SHP77 (cell line): ENCODE results near the gene SMPD3.

Source experiments
- DNase-seq, 2 experiments: peaks; one replicate each; lab custom pipeline; 2025; lab: John Stamatoyannopoulos, UW

Gene SMPD3

DNA sequence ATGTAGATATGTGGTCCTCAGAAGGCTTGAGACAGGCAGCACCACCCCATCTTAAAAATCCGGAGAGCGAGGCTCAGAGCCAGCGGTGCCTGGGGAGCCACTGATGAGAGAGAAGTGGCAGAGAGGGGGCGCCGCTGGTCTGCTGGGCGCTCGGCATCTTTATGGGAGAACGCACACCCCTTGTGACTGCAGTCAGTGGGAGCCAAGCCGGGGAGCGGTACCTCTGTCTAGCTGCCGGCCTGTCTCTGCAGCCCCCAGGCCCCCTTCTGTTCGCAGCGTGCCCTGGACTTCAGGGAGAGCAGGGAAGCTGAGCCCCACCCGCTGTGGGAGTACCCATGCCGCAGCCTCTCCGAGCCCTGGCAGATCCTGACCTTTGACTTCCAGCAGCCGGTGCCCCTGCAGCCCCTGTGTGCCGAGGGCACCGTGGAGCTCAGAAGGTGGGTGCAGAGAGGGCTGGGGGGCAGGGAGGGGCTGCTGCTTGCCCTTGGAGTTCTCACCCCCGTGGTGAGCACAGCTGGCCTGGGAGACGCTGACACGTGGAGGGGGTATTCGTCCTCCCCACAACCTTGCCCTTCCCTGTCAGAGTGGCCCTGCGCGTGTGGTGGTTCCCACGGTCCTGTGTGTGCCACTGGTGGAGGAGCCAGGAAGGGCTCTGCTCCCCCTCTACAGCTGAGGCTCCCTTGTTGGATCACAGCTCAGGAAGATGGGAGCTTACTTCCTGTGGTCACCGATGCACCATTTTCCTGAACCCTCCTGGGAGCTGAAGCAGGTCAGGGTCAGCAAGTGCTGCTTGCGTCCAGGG is 92.7 kb downstream of the SMPD3 start:
- DNase-seq: no peak

GRCh38 chr16:68354816-68355215 is 93.5 kb downstream of the SMPD3 start:
- DNase-seq: no peak

- DNase-seq: no peak
These were observed 94.9 kb downstream of the SMPD3 start for GRCh38 chr16:68353366-68353765.

GRCh38 chr16:68351991-68352431 is 96.3 kb downstream of the SMPD3 start:
- no peak for DNase-seq

DNA sequence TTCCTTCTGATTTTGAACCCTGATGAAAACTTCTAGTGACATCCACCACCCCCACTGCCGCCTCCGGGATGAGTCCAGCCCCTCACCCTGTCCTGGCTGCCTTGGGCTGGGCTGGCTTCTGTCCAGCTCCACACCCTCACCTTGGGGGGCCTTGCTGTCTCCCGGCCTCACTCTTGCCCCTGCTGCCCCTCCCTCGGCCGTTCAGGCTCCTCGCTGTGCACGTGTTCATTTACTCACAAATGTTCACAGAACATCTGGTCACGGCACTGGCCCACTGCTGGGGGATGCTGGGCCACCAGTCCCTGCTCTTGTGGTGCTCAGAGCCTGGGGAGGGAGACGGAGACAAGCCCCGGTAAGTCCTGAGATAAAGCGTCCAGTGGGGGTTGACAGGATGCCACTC is 96.8 kb downstream of the SMPD3 start:
- no peak for DNase-seq

- DNase-seq: no peak
These were observed 97.4 kb downstream of the SMPD3 start for GRCh38 chr16:68350813-68351350.

DNA sequence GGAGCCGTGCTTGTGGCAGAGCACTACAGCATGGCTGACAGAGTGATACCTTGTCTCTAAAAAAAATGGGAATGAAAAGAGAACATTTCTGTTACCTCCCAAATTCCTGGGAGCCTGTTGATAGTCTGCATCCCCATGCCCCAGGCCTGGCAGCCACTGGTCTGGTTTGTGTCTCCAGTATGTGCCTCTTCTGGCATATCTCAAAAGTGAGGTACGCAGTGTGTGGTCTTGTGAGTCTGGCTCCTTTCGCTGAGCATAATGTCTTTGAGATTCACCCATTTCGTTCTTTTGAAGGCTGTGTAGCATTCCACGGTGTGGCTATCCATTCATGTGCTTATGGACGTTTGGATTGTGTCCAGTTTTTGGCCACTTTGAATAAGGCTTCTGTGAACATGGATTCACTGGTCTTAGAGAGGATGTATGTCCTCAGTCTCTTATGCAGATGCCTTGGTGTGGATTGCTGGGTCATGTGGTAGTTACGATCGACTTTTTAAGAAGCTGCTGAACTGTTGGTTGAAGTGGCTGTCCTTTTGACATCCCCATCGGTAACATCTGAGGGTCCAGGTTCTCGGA is 98.4 kb downstream of the SMPD3 start:
- DNase-seq: no peak

- no peak for DNase-seq
These were observed 99.5 kb downstream of the SMPD3 start for GRCh38 chr16:68348639-68349445.

- DNase-seq: no peak
These were observed 100.7 kb downstream of the SMPD3 start for GRCh38 chr16:68347605-68348004.

DNA sequence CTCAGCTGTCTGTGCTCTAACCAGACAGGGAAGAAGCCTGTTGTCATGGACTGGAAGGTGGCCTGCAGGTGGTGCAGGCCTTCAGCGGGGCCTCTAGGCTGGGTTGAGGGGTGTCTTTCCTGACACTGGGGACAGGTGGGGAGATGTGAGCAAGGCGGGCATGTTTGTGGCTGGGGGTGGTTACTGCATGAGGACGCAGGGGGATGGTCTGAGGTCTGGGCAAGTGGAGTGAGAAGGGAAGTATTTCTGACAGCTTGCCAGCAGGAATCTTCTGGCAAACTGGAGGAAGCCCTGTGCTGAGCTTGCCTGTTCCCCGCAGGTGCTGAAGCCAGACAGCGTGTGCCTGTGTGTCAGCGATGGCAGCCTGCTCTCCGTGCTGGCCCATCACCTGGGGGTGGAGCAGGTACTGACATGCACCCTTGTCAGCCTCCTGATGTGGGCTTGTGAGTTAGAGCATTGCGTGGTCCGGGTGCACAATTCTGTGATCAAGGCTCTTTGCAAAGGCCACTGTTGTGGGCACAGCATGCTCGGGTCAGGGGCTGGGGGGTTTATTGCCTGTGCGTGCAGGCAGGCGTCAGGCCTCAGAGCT is 101.3 kb downstream of the SMPD3 start:
- DNase-seq: no peak

DNA sequence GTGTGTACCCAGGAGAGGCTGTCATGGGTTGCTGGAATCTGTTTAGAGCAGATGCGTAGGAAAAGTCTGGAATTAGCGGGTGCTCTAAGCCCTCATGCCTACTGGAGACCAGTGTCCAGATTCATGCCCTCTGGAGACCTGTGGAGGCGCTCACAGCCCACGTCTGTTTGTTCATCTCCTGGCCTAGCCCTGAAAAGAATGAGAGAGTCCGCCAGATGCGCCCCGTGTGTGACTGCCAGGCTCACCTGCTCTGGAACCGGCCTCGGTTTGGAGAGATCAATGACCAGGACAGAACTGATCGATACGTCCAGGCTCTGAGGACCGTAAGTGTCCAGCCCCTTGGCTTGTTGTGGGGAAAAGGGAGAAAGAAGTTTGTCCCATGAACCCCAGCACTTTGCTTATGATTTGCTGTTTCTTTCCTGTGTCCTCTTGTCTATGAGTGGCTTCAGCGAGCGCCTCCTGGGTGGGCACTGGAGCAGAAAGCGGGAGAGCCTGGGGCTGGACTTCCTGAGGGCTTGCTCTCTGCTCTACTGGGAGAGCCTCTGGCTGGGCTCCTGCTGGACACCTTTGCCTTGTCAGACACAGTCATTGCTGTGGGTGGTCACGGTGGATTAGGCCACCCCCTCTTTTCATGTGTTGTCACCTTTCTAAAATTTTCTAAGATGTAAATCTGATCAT is 102.2 kb downstream of the SMPD3 start:
- DNase-seq: no peak

DNA sequence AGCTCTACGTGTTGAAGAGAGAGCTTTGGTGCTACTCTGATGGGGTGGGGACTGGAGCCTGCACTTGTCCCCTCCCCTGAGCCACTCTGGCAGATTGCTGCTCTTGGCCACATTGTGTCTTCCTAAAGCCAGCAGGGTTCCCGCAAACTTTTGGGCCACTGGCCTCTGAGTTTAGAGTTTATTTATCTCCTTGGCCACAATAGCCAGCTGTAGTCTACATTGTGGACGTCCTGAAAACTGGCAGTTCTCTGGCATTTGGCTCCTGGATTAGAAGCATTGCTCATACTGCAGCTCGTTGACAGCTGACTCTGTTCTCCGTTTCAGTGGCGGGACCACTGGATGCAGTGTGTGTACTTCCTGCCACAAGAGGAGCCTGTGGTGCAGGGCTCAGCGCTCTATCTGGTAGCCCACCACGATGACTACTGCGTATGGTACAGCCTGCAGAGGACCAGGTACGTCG is 102.9 kb downstream of the SMPD3 start:
- no peak for DNase-seq

GRCh38 chr16:68344252-68344651 is 104.1 kb downstream of the SMPD3 start:
- DNase-seq: no peak

GRCh38 chr16:68343137-68343536 is 105.2 kb downstream of the SMPD3 start:
- no peak for DNase-seq

DNA sequence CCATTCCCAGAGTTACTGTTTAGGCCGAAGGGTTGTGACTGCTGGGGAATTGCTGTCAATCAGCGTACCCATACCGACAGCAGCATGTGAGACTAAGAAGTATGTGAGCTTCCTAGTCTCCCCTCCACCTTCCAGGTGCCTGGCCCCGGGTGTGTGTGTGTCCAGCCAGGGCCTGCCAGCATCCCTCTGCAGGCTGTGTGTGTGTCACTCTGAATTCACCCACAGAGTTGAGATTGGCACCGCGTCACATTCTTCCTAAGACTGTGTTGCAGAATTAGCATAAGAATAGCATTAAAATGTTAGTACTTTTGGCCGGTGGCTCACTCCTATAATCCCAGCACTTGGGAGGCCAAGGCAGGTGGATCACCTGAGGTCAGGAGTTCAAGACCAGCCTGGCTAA is 105.7 kb downstream of the SMPD3 start:
- no peak for DNase-seq

DNA sequence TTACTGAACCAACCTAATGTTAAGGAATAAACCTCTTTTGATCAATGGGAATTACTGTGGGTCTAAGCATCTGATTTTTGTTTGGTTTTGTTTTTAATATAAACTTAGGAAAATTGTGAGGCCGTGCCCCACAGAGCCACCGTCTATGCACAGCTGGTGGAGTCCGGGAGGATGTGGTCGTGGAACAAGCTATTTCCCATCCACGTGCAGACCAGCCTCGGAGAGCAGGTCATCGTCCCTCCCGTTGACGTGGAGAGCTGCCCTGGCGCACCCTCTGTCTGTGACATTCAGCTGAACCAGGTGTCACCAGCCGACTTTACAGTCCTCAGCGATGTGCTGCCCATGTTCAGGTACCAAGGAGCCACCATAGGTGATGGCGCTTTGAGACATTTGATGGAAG is 109.1 kb downstream of the SMPD3 start:
- DNase-seq: no peak

DNA sequence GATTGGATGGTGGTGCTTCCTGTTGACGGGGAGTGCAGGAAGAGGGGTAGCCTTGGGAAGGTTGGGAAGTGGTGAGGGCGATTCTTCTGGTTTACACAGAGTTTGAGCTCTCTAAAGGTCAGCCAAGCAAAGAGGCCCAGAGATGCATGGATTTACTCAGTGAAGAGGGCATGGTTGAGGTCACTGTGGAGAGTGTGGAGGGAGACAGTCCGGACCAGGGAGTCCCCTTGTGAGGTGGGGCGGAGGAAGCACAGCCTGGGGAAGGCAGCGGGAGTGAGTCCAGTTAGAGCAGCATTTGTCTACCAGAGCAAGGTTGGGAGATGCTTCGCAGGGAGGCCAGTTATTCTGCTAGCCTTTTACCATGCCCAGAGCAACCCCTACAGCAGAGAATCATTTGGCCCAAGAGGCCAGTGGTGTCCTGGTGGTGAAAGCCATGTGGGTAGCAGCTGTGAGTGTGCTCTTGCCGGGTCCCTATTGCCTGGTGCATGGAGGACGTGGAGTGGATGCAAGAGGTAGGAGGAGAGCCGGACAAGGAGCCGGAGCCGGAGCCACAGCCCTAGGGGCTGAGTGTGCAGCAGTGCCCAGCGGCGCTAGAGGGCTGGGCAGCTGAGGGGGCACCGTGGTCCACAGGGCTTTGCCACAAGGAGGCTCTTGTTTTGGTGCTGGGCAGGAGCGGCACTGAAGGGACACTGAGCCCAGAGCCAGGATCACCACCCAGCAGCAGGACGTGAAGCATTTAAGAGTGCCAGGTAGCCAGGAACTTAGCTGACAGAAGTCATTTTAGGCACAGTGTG is 109.8 kb downstream of the SMPD3 start:
- DNase-seq: no peak

GRCh38 chr16:68335175-68335574 is 113.1 kb downstream of the SMPD3 start:
- no peak for DNase-seq

DNA sequence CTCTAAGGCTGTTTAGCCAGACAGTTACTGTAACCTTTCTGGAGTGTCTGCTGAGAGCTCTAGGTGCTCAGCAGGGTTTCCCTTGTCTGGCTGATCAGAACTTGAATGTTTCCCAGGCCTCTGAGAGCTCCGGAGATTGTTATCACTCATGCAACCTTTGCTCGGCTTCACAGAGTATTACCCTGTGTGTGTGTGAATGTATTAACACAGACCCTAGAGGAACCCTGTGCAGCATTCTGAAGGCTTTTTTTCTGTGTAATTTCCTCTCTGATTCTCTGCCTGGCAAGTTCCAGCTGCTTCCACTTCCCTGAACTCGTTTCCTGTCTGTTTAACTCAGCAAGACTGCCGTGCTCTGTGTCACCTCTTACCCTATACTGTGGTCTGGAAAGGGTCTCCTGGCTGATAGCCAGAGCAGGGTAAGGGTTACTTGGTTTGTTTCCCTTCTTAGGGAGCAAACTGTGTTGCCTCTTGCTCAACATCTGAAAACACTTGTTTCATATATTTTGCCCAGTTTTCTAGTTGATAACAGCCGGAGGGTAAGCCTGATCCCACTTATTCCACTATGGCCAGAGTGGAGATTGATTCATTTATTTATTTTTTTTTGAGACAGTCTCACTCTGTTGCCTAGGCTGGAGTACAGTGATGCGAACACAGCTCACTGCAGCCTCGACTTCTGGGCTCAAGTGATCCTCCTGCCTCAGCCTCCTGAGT is 115.7 kb downstream of the SMPD3 start:
- no peak for DNase-seq

- no peak for DNase-seq
These were observed 116.4 kb downstream of the SMPD3 start for GRCh38 chr16:68331879-68332410.
